ENCODE data around the gene TWIST2.

TWIST2 gene

GRCh38 chr2:238868616-238869292, 20.9 kb downstream of the TWIST2 start:
- Histone ChIP-seq H3K9me2 (replicated peaks; ENCODE audit: insufficient read depth, low read length) (no peaks in the 10 kb centered on the region), H3K27me3 (replicated peaks; ENCODE audit: insufficient read depth, low read length) (peaks cover 31% of the 10 kb centered on the region), H2AFZ (ENCODE audit: low read length) (no peak overlapping the region), H3K4me2 (ENCODE audit: low read depth, low read length) (no peak overlapping the region), H3K9ac (ENCODE audit: low read length) (no peak overlapping the region), H3K79me2 (ENCODE audit: low read length) (no peaks in the 10 kb centered on the region), H3F3A (ENCODE audit: insufficient read depth, low read length) (no peaks in the 10 kb centered on the region), H4K20me1 (ENCODE audit: insufficient read depth, low read length) (no peaks in the 10 kb centered on the region), H3K36me3 (replicated peaks; ENCODE audit: insufficient read depth, low read length) (no peaks in the 10 kb centered on the region), H3K9me3 (replicated peaks; ENCODE audit: insufficient read depth, low read length) (no peaks in the 10 kb centered on the region), H3K27ac (ENCODE audit: low read length) (no peak overlapping the region), H3K4me3 (ENCODE audit: low read length) (no peak overlapping the region), H3K4me1 (ENCODE audit: low read length) (no peaks in the 10 kb centered on the region)
- DNase-seq = no peak
- TF ChIP-seq CTCF (IDR thresholded peaks at IDR 0.05; ENCODE audit: low read length) = no peak
- no peak for TF ChIP-seq EZH2phosphoT487 (IDR thresholded peaks at IDR 0.05; ENCODE audit: low read length)
- no peak for TF ChIP-seq EZH2 (optimal IDR thresholded peaks at IDR 0.05; ENCODE audit: low read depth, low read length)

GRCh38 chr2:238869293-238870124, 21.6 kb downstream of the TWIST2 start:
- Histone ChIP-seq H3K4me1 (ENCODE audit: low read length) (no peaks in the 10 kb centered on the region), H3F3A (ENCODE audit: insufficient read depth, low read length) (no peaks in the 10 kb centered on the region), H3K9me3 (replicated peaks; ENCODE audit: insufficient read depth, low read length) (no peaks in the 10 kb centered on the region), H3K36me3 (replicated peaks; ENCODE audit: insufficient read depth, low read length) (no peaks in the 10 kb centered on the region), H3K4me2 (ENCODE audit: low read depth, low read length) (no peak overlapping the region), H4K20me1 (ENCODE audit: insufficient read depth, low read length) (no peaks in the 10 kb centered on the region), H2AFZ (ENCODE audit: low read length) (no peak overlapping the region), H3K9me2 (replicated peaks; ENCODE audit: insufficient read depth, low read length) (no peaks in the 10 kb centered on the region), H3K79me2 (ENCODE audit: low read length) (no peaks in the 10 kb centered on the region), H3K4me3 (ENCODE audit: low read length) (no peak overlapping the region), H3K27ac (ENCODE audit: low read length) (no peak overlapping the region), H3K27me3 (replicated peaks; ENCODE audit: insufficient read depth, low read length) (peaks cover 29% of the 10 kb centered on the region), H3K9ac (ENCODE audit: low read length) (no peak overlapping the region)
- TF ChIP-seq CTCF (IDR thresholded peaks at IDR 0.05; ENCODE audit: low read length) (no peak), EZH2 (optimal IDR thresholded peaks at IDR 0.05; ENCODE audit: low read depth, low read length) (no peak), EZH2phosphoT487 (IDR thresholded peaks at IDR 0.05; ENCODE audit: low read length) (no peak)
- DNase-seq = no peak

GRCh38 chr2:238870261-238870660, 22.4 kb downstream of the TWIST2 start:
- no peaks in the 10 kb centered on the region for H4K20me1 ChIP-seq (ENCODE audit: insufficient read depth, low read length)
- no peaks in the 10 kb centered on the region for H3K36me3 ChIP-seq (replicated peaks; ENCODE audit: insufficient read depth, low read length)
- H3K9me2 ChIP-seq (replicated peaks; ENCODE audit: insufficient read depth, low read length) = no peaks in the 10 kb centered on the region
- H3K9ac ChIP-seq (ENCODE audit: low read length) = no peak overlapping the region
- no peaks in the 10 kb centered on the region for H3K4me1 ChIP-seq (ENCODE audit: low read length)
- H3K4me2 ChIP-seq (ENCODE audit: low read depth, low read length) = no peak overlapping the region
- no peak overlapping the region for H3K27ac ChIP-seq (ENCODE audit: low read length)
- no peaks in the 10 kb centered on the region for H3F3A ChIP-seq (ENCODE audit: insufficient read depth, low read length)
- no peaks in the 10 kb centered on the region for H3K79me2 ChIP-seq (ENCODE audit: low read length)
- H3K4me3 ChIP-seq (ENCODE audit: low read length) = no peak overlapping the region
- no peaks in the 10 kb centered on the region for H3K9me3 ChIP-seq (replicated peaks; ENCODE audit: insufficient read depth, low read length)
- no peak for TF ChIP-seq CTCF (IDR thresholded peaks at IDR 0.05; ENCODE audit: low read length)
- TF ChIP-seq EZH2 (optimal IDR thresholded peaks at IDR 0.05; ENCODE audit: low read depth, low read length) = no peak
- TF ChIP-seq EZH2phosphoT487 (IDR thresholded peaks at IDR 0.05; ENCODE audit: low read length) = no peak
- no peak overlapping the region for H2AFZ ChIP-seq (ENCODE audit: low read length)
- H3K27me3 ChIP-seq (replicated peaks; ENCODE audit: insufficient read depth, low read length) = peaks cover 23% of the 10 kb centered on the region
- no peak for DNase-seq
